ENCODE measurements around the gene MCM9. TPM values are rescaled to one million over a fixed set of nuclear protein-coding genes. Genes with fewer than 3 reads are reported as not detected.
A peak's percentile ranks its signal among the peaks of the same experiment; 100 is the strongest.

The MCM9 gene
- total RNA-seq, 2 donors from 2014 or later: 17.8 to 21.2 TPM

DNA sequence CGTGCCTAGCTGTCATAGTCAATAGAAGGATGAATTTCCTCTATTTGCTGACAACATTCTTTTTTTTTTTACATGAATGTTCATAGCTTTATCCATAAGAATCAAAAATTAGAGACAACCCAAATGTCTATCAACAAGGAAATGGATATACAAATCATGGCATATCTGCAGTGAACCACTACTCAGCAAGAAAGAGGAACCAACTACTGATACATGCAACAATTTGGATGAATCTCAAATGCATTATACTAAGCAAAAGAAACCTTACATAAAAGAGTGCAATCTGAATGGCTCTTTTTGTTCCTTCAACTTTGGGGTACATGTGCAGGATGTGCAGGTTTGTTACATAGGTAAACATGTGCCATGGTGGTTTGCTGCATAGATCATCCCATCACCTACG, 17.7 kb upstream of the MCM9 start:
- H3K4me1 Mint-ChIP-seq: no peaks in the 10 kb centered on the region
- TF ChIP-seq, protein P1, sequence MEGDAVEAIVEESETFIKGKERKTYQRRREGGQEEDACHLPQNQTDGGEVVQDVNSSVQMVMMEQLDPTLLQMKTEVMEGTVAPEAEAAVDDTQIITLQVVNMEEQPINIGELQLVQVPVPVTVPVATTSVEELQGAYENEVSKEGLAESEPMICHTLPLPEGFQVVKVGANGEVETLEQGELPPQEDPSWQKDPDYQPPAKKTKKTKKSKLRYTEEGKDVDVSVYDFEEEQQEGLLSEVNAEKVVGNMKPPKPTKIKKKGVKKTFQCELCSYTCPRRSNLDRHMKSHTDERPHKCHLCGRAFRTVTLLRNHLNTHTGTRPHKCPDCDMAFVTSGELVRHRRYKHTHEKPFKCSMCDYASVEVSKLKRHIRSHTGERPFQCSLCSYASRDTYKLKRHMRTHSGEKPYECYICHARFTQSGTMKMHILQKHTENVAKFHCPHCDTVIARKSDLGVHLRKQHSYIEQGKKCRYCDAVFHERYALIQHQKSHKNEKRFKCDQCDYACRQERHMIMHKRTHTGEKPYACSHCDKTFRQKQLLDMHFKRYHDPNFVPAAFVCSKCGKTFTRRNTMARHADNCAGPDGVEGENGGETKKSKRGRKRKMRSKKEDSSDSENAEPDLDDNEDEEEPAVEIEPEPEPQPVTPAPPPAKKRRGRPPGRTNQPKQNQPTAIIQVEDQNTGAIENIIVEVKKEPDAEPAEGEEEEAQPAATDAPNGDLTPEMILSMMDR (conservative IDR thresholded peaks at IDR 0.05): no peak
- 100% methylated on average over 2 of the region's 2 CpGs; no CpG with 5 or more reads in 1 of the 2 experiments for WGBS, 2 experiments (ENCODE audit: insufficient coverage in 1 of 2, insufficient read length in 1 of 2)

GRCh38 chr6:118945217-118945616, 10.3 kb upstream of the MCM9 start:
- H3K9me3 Mint-ChIP-seq: peaks cover 73% of the 10 kb centered on the region
- no peak for DNase-seq
- Histone ChIP-seq H3K27ac (ENCODE audit: low read depth, low read length) (no peak overlapping the region), H3K36me3 (ENCODE audit: control insufficient read depth, insufficient read depth, low read length) (peaks cover 10% of the 10 kb centered on the region), H3K27me3 (ENCODE audit: control insufficient read depth, insufficient read depth, low read length, poor library complexity, severe bottlenecking) (no peaks in the 10 kb centered on the region), H3K9me3 (ENCODE audit: control insufficient read depth, low read length) (peaks cover 69% of the 10 kb centered on the region), H3K4me3 (ENCODE audit: low read length) (peak overlapping the region; percentile 61), H3K4me1 (ENCODE audit: control insufficient read depth, insufficient read depth, low read length) (no peaks in the 10 kb centered on the region), H3K9ac (ENCODE audit: extremely low read depth, low read length, poor library complexity, severe bottlenecking) (no peak overlapping the region)
- H3K4me3 Mint-ChIP-seq: no peak overlapping the region
- TF ChIP-seq, protein P1 (conservative IDR thresholded peaks at IDR 0.05): no peak
- no peaks in the 10 kb centered on the region for H3K27me3 Mint-ChIP-seq (ENCODE audit: insufficient read depth)
- H3K36me3 Mint-ChIP-seq (ENCODE audit: low read depth): peaks cover 27% of the 10 kb centered on the region
- no peaks in the 10 kb centered on the region for H3K4me1 Mint-ChIP-seq
- H3K27ac Mint-ChIP-seq: no peak overlapping the region

More for the DNA sequence above, 17.7 kb upstream of the MCM9 start:
- Histone ChIP-seq H3K9ac (ENCODE audit: extremely low read depth, low read length, poor library complexity, severe bottlenecking) (no peak overlapping the region), H3K4me3 (ENCODE audit: low read length) (no peak overlapping the region), H3K4me1 (ENCODE audit: control insufficient read depth, insufficient read depth, low read length) (no peaks in the 10 kb centered on the region), H3K9me3 (ENCODE audit: control insufficient read depth, low read length) (peaks cover under 1% of the 10 kb centered on the region), H3K27ac (ENCODE audit: low read depth, low read length) (no peak overlapping the region), H3K27me3 (ENCODE audit: control insufficient read depth, insufficient read depth, low read length, poor library complexity, severe bottlenecking) (no peaks in the 10 kb centered on the region), H3K36me3 (ENCODE audit: control insufficient read depth, insufficient read depth, low read length) (peaks cover 21% of the 10 kb centered on the region)
- H3K27ac Mint-ChIP-seq: no peak overlapping the region
- H3K27me3 Mint-ChIP-seq (ENCODE audit: insufficient read depth): no peaks in the 10 kb centered on the region
- H3K9me3 Mint-ChIP-seq: peaks cover 6% of the 10 kb centered on the region
- peaks cover 17% of the 10 kb centered on the region for H3K36me3 Mint-ChIP-seq (ENCODE audit: low read depth)
- H3K4me3 Mint-ChIP-seq: no peak overlapping the region
- DNase-seq: no peak

DNA sequence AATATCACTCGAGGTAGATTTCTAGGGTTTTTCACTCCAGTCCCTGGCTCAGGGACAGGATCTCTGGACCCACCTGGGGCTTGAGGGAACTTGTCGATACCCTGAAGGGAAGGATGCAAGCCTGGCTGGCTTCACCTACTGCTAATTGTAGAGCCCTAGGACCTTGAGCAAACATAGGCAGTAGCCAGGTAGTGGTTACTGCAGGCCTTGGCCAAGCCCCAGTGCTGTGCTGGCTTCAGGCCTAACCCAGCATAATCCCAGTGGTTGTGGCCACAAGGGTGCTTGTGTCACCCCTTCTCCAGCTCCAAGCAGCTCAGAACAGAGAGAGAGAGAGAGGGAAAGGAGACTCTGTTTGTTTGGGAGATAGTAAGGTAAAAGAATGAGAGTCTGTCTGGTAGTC, 5.8 kb upstream of the MCM9 start:
- Mint-ChIP-seq H3K4me3 (no peak overlapping the region), H3K9me3 (peaks cover 69% of the 10 kb centered on the region), H3K36me3 (ENCODE audit: low read depth) (peaks cover 42% of the 10 kb centered on the region), H3K27me3 (ENCODE audit: insufficient read depth) (no peaks in the 10 kb centered on the region), H3K27ac (no peak overlapping the region), H3K4me1 (peaks cover 2% of the 10 kb centered on the region)
- H3K9ac ChIP-seq (ENCODE audit: extremely low read depth, low read length, poor library complexity, severe bottlenecking): no peak overlapping the region
- H3K4me3 ChIP-seq (ENCODE audit: low read length): no peak overlapping the region
- peaks cover 77% of the 10 kb centered on the region for H3K9me3 ChIP-seq (ENCODE audit: control insufficient read depth, low read length)
- H3K4me1 ChIP-seq (ENCODE audit: control insufficient read depth, insufficient read depth, low read length): no peaks in the 10 kb centered on the region
- peaks cover 10% of the 10 kb centered on the region for H3K36me3 ChIP-seq (ENCODE audit: control insufficient read depth, insufficient read depth, low read length)
- WGBS, 2 experiments (ENCODE audit: insufficient coverage in 1 of 2, insufficient read length in 1 of 2): 92 to 97% methylated on average over 2 of the region's 2 CpGs
- no peak overlapping the region for H3K27ac ChIP-seq (ENCODE audit: low read depth, low read length)
- H3K27me3 ChIP-seq (ENCODE audit: control insufficient read depth, insufficient read depth, low read length, poor library complexity, severe bottlenecking): no peaks in the 10 kb centered on the region
- TF ChIP-seq, protein P1 (conservative IDR thresholded peaks at IDR 0.05): no peak
- no peak for DNase-seq
